SK-N-SH treated with all-trans-retinoic acid at 6 μM for 48 hours (cell line): ENCODE data around the gene MRM3.
A peak's percentile ranks its signal among the peaks of the same experiment; 100 is the strongest.

Experiments used
- ATAC-seq: fragments of 200-7000 bp; cut with Tn5 transposase; 3 replicates; pipeline ENCODE4 v1.9.1; 2020; ENCODE audit warnings: mild to moderate bottlenecking, moderate library complexity
- BACH2 ChIP-seq: fragments of 250-450 bp; sonication (Bioruptor Pico); IDR thresholded peaks from 2 replicates; pipeline ENCODE4 v1.9.0; 2021; ENCODE audit warnings: mild to moderate bottlenecking, borderline replicate concordance
- CREB5 ChIP-seq: fragments of 250-450 bp; sonication (Bioruptor Pico); IDR thresholded peaks from 2 replicates; pipeline ENCODE4 v1.5.1; 2020; ENCODE audit warnings: low read depth, mild to moderate bottlenecking, moderate library complexity
- CSDC2 ChIP-seq: fragments of 250-450 bp; sonication (Bioruptor Pico); IDR thresholded peaks from 2 replicates; pipeline ENCODE4 v1.5.0; 2020; ENCODE audit warnings: mild to moderate bottlenecking, moderate library complexity
- ESRRG ChIP-seq: fragments of 250-450 bp; sonication (Bioruptor Pico); IDR thresholded peaks from 2 replicates; pipeline ENCODE4 v1.6.1; 2021; ENCODE audit warnings: mild to moderate bottlenecking
- GLIS3 ChIP-seq: fragments of 250-450 bp; sonication (Bioruptor Pico); IDR thresholded peaks from 2 replicates; pipeline ENCODE4 v1.5.0; 2020; ENCODE audit warnings: mild to moderate bottlenecking, moderate library complexity
- PPARA ChIP-seq: fragments of 250-450 bp; sonication (Bioruptor Pico); IDR thresholded peaks from 2 replicates; pipeline ENCODE4 v1.5.0; 2020; ENCODE audit warnings: mild to moderate bottlenecking, borderline replicate concordance
- RARB ChIP-seq: fragments of 250-450 bp; sonication (Bioruptor Pico); IDR thresholded peaks from 2 replicates; pipeline ENCODE4 v1.8.0; 2021; ENCODE audit warnings: mild to moderate bottlenecking, moderate library complexity
- SNAI2 ChIP-seq: fragments of 250-450 bp; sonication (Bioruptor Pico); IDR thresholded peaks from 2 replicates; pipeline ENCODE4 v1.5.0; 2020; ENCODE audit warnings: mild to moderate bottlenecking, moderate library complexity
- TCF4 ChIP-seq: fragments of 250-450 bp; sonication (Bioruptor Pico); IDR thresholded peaks from 2 replicates; pipeline ENCODE4 v1.8.0; 2021; ENCODE audit warnings: mild to moderate bottlenecking, moderate library complexity, borderline replicate concordance
- TOX ChIP-seq: fragments of 250-450 bp; sonication (Bioruptor Pico); IDR thresholded peaks from 2 replicates; pipeline ENCODE4 v1.8.0; 2021; ENCODE audit warnings: mild to moderate bottlenecking, moderate library complexity, borderline replicate concordance
- ZC3H10 ChIP-seq: fragments of 250-450 bp; sonication (Bioruptor Pico); IDR thresholded peaks from 2 replicates; pipeline ENCODE4 v1.5.1; 2021; ENCODE audit warnings: mild to moderate bottlenecking, moderate library complexity
- ZFP3 ChIP-seq: fragments of 250-450 bp; sonication (Bioruptor Pico); IDR thresholded peaks from 2 replicates; pipeline ENCODE4 v1.5.0; 2020; ENCODE audit warnings: mild to moderate bottlenecking, moderate library complexity
- ZFP30 ChIP-seq: fragments of 450-650 bp; formaldehyde crosslinking; IDR thresholded peaks from 2 replicates; pipeline ENCODE4 v1.5.0; 2022; ENCODE audit warnings: mild to moderate bottlenecking, moderate library complexity
- ZNF70 ChIP-seq: fragments of 450-650 bp; formaldehyde crosslinking; IDR thresholded peaks from 2 replicates; pipeline ENCODE4 v1.5.0; 2020; ENCODE audit warnings: mild to moderate bottlenecking, moderate library complexity
- ZNF8 ChIP-seq: fragments of 450-650 bp; formaldehyde crosslinking; IDR thresholded peaks from 2 replicates; pipeline ENCODE4 v1.5.0; 2020; ENCODE audit warnings: mild to moderate bottlenecking, moderate library complexity
- TF ChIP-seq, protein P1 (sequence below): fragments of 250-450 bp; sonication (Bioruptor Pico); IDR thresholded peaks from 2 replicates; pipeline ENCODE4 v1.5.0; 2020; ENCODE audit warnings: mild to moderate bottlenecking, moderate library complexity
- TF ChIP-seq, protein P2 (sequence below): fragments of 250-450 bp; sonication (Bioruptor Pico); IDR thresholded peaks from 2 replicates; pipeline ENCODE4 v1.8.0; 2020; ENCODE audit warnings: mild to moderate bottlenecking, moderate library complexity, borderline replicate concordance
- TF ChIP-seq, protein P3 (sequence below): fragments of 250-450 bp; sonication (Bioruptor Pico); IDR thresholded peaks from 2 replicates; pipeline ENCODE4 v1.8.0; 2021; ENCODE audit warnings: low read depth, mild to moderate bottlenecking, moderate library complexity, borderline replicate concordance

Gene MRM3

GRCh38 chr17:791829-792228 is 9.7 kb downstream of the MRM3 start:
- TF ChIP-seq ZNF70 (CRISPR knock-in tag) (no peak), ZFP30 (CRISPR knock-in tag) (no peak), ZNF8 (CRISPR knock-in tag) (no peak), RARB (no peak), TCF4 (no peak), ZFP3 (CRISPR knock-in tag) (no peak), ESRRG (CRISPR knock-in tag) (no peak), BACH2 (CRISPR knock-in tag) (no peak), SNAI2 (CRISPR knock-in tag) (no peak), TOX (CRISPR knock-in tag) (no peak)
- TF ChIP-seq, protein P1, sequence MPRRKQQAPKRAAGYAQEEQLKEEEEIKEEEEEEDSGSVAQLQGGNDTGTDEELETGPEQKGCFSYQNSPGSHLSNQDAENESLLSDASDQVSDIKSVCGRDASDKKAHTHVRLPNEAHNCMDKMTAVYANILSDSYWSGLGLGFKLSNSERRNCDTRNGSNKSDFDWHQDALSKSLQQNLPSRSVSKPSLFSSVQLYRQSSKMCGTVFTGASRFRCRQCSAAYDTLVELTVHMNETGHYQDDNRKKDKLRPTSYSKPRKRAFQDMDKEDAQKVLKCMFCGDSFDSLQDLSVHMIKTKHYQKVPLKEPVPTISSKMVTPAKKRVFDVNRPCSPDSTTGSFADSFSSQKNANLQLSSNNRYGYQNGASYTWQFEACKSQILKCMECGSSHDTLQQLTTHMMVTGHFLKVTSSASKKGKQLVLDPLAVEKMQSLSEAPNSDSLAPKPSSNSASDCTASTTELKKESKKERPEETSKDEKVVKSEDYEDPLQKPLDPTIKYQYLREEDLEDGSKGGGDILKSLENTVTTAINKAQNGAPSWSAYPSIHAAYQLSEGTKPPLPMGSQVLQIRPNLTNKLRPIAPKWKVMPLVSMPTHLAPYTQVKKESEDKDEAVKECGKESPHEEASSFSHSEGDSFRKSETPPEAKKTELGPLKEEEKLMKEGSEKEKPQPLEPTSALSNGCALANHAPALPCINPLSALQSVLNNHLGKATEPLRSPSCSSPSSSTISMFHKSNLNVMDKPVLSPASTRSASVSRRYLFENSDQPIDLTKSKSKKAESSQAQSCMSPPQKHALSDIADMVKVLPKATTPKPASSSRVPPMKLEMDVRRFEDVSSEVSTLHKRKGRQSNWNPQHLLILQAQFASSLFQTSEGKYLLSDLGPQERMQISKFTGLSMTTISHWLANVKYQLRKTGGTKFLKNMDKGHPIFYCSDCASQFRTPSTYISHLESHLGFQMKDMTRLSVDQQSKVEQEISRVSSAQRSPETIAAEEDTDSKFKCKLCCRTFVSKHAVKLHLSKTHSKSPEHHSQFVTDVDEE (CRISPR knock-in tag): no peak
- TF ChIP-seq, protein P2, sequence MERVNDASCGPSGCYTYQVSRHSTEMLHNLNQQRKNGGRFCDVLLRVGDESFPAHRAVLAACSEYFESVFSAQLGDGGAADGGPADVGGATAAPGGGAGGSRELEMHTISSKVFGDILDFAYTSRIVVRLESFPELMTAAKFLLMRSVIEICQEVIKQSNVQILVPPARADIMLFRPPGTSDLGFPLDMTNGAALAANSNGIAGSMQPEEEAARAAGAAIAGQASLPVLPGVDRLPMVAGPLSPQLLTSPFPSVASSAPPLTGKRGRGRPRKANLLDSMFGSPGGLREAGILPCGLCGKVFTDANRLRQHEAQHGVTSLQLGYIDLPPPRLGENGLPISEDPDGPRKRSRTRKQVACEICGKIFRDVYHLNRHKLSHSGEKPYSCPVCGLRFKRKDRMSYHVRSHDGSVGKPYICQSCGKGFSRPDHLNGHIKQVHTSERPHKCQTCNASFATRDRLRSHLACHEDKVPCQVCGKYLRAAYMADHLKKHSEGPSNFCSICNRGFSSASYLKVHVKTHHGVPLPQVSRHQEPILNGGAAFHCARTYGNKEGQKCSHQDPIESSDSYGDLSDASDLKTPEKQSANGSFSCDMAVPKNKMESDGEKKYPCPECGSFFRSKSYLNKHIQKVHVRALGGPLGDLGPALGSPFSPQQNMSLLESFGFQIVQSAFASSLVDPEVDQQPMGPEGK (CRISPR knock-in tag): no peak
- ATAC-seq: no peak

DNA sequence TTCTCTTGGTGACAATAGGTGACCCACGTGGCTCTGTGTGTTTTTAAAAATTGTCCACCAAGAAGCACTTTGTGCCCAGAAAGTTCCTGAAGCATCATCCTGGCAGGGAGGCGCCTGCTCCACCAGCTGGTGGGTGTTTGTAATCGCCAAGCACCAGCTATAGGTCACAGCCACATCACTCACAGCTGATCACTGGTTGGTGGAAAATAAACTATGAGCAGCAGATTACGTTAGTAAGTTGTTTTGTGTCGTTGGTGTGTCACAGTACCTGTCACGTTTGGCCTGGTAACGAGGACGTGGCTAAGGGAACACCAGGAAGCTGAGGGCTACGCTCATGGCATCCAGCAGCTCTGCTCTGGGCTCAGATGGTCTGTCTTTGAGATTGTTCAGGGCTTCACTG is 10.1 kb downstream of the MRM3 start:
- no peak for ATAC-seq
- TF ChIP-seq, protein P1 (CRISPR knock-in tag): no peak
- TF ChIP-seq ZFP30 (CRISPR knock-in tag): no peak
- no peak for TF ChIP-seq ESRRG (CRISPR knock-in tag)
- TF ChIP-seq, protein P3, sequence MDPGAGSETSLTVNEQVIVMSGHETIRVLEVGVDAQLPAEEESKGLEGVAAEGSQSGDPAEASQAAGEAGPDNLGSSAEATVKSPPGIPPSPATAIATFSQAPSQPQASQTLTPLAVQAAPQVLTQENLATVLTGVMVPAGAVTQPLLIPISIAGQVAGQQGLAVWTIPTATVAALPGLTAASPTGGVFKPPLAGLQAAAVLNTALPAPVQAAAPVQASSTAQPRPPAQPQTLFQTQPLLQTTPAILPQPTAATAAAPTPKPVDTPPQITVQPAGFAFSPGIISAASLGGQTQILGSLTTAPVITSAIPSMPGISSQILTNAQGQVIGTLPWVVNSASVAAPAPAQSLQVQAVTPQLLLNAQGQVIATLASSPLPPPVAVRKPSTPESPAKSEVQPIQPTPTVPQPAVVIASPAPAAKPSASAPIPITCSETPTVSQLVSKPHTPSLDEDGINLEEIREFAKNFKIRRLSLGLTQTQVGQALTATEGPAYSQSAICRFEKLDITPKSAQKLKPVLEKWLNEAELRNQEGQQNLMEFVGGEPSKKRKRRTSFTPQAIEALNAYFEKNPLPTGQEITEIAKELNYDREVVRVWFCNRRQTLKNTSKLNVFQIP (CRISPR knock-in tag): no peak
- TF ChIP-seq GLIS3 (CRISPR knock-in tag): no peak
- TF ChIP-seq CREB5 (CRISPR knock-in tag): no peak

DNA sequence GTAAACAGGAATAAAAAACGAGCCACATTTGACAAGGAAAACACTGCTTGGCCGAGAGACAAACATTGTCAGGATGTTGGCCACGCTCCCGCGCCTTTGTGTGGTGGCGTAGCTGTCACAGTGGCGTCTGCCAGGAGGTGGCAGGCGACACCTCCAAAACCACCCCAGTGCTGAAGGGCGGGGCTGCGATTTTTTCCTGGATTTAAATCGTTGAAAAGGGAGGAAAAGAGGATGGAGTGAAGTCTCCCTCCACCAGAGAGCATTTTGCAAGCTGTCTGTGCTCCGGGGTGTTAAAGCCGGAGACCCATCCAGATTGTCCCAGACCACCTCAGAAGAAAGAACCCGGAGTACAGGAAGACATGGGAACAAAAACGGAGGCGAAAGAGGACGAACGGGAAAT is 12.7 kb downstream of the MRM3 start:
- ATAC-seq: peak; percentile 68
- TF ChIP-seq ZNF70 (CRISPR knock-in tag) (no peak), TCF4 (no peak), TOX (CRISPR knock-in tag) (no peak), BACH2 (CRISPR knock-in tag) (no peak), GLIS3 (CRISPR knock-in tag) (no peak), CREB5 (CRISPR knock-in tag) (no peak), PPARA (CRISPR knock-in tag) (no peak), CSDC2 (no peak), ZC3H10 (CRISPR knock-in tag) (no peak), SNAI2 (CRISPR knock-in tag) (no peak), ESRRG (CRISPR knock-in tag) (no peak)
- TF ChIP-seq, protein P1 (CRISPR knock-in tag): no peak
- TF ChIP-seq, protein P2 (CRISPR knock-in tag): no peak
